ENCODE data around the gene TMEM132D. TPM values are rescaled to one million over a fixed set of nuclear protein-coding genes. Genes with fewer than 3 reads are reported as not detected.

Gene TMEM132D
- total RNA-seq, 1 donor from 2014 or later: 1.6 TPM

- Histone ChIP-seq H3K36me3 (ENCODE audit: control insufficient read depth in 3 of 3, insufficient read depth in 3 of 3, low read length in 3 of 3) (no peaks in the 10 kb centered on the region), H3K4me1 (ENCODE audit: control insufficient read depth in 3 of 3, insufficient read depth in 3 of 3, low read length in 3 of 3) (no peaks in the 10 kb centered on the region), H3K4me3 (ENCODE audit: low read length in 3 of 3) (no peak overlapping the region), H3K9ac (ENCODE audit: low read depth in 1 of 3, low read length in 3 of 3) (no peak overlapping the region), H3K27me3 (ENCODE audit: control insufficient read depth in 3 of 3, insufficient read depth in 3 of 3, low read length in 3 of 3) (no peaks in the 10 kb centered on the region), H3K27ac (ENCODE audit: low read depth, low read length) (no peak overlapping the region), H3K9me3 (ENCODE audit: control insufficient read depth in 3 of 3, low read length in 3 of 3) (peaks cover 0 to 2% (median 0%) of the 10 kb centered on the region in 3 donors)
Measured at GRCh38 chr12:129483111-129483893, 420.5 kb downstream of the TMEM132D start.

- H3K27me3 ChIP-seq (ENCODE audit: control insufficient read depth in 3 of 3, insufficient read depth in 3 of 3, low read length in 3 of 3): no peaks in the 10 kb centered on the region
- no peak overlapping the region for H3K27ac ChIP-seq (ENCODE audit: low read depth, low read length)
- H3K9ac ChIP-seq (ENCODE audit: low read depth in 1 of 3, low read length in 3 of 3): no peak overlapping the region
- peaks cover 0 to 2% (median 0%) of the 10 kb centered on the region in 3 donors for H3K9me3 ChIP-seq (ENCODE audit: control insufficient read depth in 3 of 3, low read length in 3 of 3)
- H3K4me1 ChIP-seq (ENCODE audit: control insufficient read depth in 3 of 3, insufficient read depth in 3 of 3, low read length in 3 of 3): no peaks in the 10 kb centered on the region
- H3K4me3 ChIP-seq (ENCODE audit: low read length in 3 of 3): no peak overlapping the region
- H3K36me3 ChIP-seq (ENCODE audit: control insufficient read depth in 3 of 3, insufficient read depth in 3 of 3, low read length in 3 of 3): no peaks in the 10 kb centered on the region
Measured at GRCh38 chr12:129481921-129482320, 421.9 kb downstream of the TMEM132D start.

DNA sequence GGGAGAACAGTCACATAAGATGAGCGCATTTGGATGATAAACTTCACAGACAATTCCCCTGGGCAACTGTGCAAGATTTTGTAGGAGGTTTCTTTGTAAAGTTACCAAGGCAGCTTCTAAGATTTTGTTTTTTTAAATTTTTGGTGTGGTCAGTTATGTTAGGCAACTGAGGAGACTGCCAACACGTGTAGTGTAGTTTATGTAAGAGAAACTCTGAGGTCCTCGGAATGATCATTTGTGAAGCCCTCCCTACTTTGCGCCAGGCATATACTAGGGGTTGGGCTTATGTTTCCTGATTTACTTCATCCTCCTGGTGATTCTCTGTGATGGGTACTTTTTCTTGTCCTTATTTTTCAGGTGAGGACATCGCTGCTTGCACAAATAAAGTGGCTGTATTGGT lies 433.6 kb downstream of the TMEM132D start:
- H3K4me3 ChIP-seq (ENCODE audit: low read length in 3 of 3): no peak overlapping the region

DNA sequence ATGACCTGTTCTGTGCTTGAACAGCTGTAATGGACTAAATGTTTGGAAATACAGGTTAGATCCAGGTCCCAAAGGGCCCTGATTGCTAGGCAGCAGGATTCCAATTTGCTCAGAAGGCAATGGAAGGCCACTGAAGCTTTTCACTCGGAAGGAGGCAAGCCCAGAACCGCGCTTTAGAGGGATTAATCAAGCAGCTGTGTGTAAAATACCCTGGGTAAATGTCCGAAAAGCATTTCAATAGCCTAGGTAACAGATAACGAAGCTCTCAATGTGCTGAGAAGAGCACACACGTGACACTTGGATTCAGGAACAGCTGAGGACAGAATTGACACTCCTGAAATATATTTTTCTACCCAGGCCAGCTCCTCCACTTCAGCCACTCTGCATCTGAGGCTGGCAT lies 436.1 kb downstream of the TMEM132D start:
- H3K9me3 ChIP-seq (ENCODE audit: control insufficient read depth in 3 of 3, low read length in 3 of 3): no peaks in the 10 kb centered on the region
- no peak overlapping the region for H3K9ac ChIP-seq (ENCODE audit: low read depth in 1 of 3, low read length in 3 of 3)
- no peak overlapping the region for H3K27ac ChIP-seq (ENCODE audit: low read depth, low read length)
- no peak overlapping the region for H3K4me3 ChIP-seq (ENCODE audit: low read length in 3 of 3)
- H3K4me1 ChIP-seq (ENCODE audit: control insufficient read depth in 3 of 3, insufficient read depth in 3 of 3, low read length in 3 of 3): no peaks in the 10 kb centered on the region
- H3K36me3 ChIP-seq (ENCODE audit: control insufficient read depth in 3 of 3, insufficient read depth in 3 of 3, low read length in 3 of 3): no peaks in the 10 kb centered on the region
- H3K27me3 ChIP-seq (ENCODE audit: control insufficient read depth in 3 of 3, insufficient read depth in 3 of 3, low read length in 3 of 3): no peaks in the 10 kb centered on the region

More for the DNA sequence above, 433.6 kb downstream of the TMEM132D start:
- H3K36me3 ChIP-seq (ENCODE audit: control insufficient read depth in 3 of 3, insufficient read depth in 3 of 3, low read length in 3 of 3): no peaks in the 10 kb centered on the region
- H3K27ac ChIP-seq (ENCODE audit: low read depth, low read length): no peak overlapping the region
- H3K4me1 ChIP-seq (ENCODE audit: control insufficient read depth in 3 of 3, insufficient read depth in 3 of 3, low read length in 3 of 3): no peaks in the 10 kb centered on the region
- no peak overlapping the region for H3K9ac ChIP-seq (ENCODE audit: low read depth in 1 of 3, low read length in 3 of 3)
- H3K9me3 ChIP-seq (ENCODE audit: control insufficient read depth in 3 of 3, low read length in 3 of 3): no peaks in the 10 kb centered on the region
- H3K27me3 ChIP-seq (ENCODE audit: control insufficient read depth in 3 of 3, insufficient read depth in 3 of 3, low read length in 3 of 3): no peaks in the 10 kb centered on the region

DNA sequence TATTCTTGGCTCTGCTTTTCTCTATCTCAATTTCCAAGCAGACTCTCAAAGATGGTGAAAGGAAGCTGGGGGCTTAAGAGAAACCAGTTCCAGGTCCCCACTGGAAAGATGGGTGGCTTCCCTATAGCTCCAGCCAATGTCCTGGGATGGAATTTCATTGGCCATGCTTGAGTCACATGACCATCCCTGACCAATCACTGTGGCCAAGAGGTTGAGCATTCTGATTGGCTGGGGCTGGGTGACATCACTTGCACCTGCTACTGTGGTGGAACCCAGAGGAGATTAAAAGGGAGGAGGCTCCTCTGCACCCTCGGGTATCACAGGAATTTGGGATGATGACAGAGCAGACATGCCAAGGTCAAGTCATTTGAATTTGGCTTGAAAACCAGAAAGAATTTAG lies 436.5 kb downstream of the TMEM132D start:
- Histone ChIP-seq H3K36me3 (ENCODE audit: control insufficient read depth in 3 of 3, insufficient read depth in 3 of 3, low read length in 3 of 3) (no peaks in the 10 kb centered on the region), H3K9ac (ENCODE audit: low read depth in 1 of 3, low read length in 3 of 3) (no peak overlapping the region), H3K9me3 (ENCODE audit: control insufficient read depth in 3 of 3, low read length in 3 of 3) (no peaks in the 10 kb centered on the region), H3K4me1 (ENCODE audit: control insufficient read depth in 3 of 3, insufficient read depth in 3 of 3, low read length in 3 of 3) (no peaks in the 10 kb centered on the region), H3K27me3 (ENCODE audit: control insufficient read depth in 3 of 3, insufficient read depth in 3 of 3, low read length in 3 of 3) (no peaks in the 10 kb centered on the region), H3K4me3 (ENCODE audit: low read length in 3 of 3) (no peak overlapping the region), H3K27ac (ENCODE audit: low read depth, low read length) (no peak overlapping the region)

DNA sequence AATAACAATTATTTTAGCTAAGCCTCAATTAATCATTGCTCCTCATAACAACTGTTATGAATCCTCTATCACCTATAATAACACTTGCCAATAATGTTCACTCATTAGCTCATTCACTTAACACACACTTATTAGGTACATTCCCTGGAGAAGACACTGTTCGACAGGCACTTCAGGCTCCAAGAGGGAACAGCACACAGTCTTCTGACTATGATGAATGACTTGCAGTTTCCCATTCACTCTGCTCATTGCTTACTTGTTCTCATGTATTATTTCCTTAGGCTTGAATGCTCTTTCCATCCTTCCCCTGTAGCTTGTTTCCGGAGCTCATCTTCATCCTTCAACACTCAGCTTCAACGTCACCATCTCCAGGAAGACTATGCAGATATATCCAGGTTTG lies 437.3 kb downstream of the TMEM132D start:
- H3K27me3 ChIP-seq (ENCODE audit: control insufficient read depth in 3 of 3, insufficient read depth in 3 of 3, low read length in 3 of 3): no peaks in the 10 kb centered on the region
- no peaks in the 10 kb centered on the region for H3K4me1 ChIP-seq (ENCODE audit: control insufficient read depth in 3 of 3, insufficient read depth in 3 of 3, low read length in 3 of 3)
- no peak overlapping the region for H3K9ac ChIP-seq (ENCODE audit: low read depth in 1 of 3, low read length in 3 of 3)
- H3K36me3 ChIP-seq (ENCODE audit: control insufficient read depth in 3 of 3, insufficient read depth in 3 of 3, low read length in 3 of 3): no peaks in the 10 kb centered on the region
- H3K9me3 ChIP-seq (ENCODE audit: control insufficient read depth in 3 of 3, low read length in 3 of 3): no peaks in the 10 kb centered on the region
- H3K4me3 ChIP-seq (ENCODE audit: low read length in 3 of 3): no peak overlapping the region
- H3K27ac ChIP-seq (ENCODE audit: low read depth, low read length): no peak overlapping the region

DNA sequence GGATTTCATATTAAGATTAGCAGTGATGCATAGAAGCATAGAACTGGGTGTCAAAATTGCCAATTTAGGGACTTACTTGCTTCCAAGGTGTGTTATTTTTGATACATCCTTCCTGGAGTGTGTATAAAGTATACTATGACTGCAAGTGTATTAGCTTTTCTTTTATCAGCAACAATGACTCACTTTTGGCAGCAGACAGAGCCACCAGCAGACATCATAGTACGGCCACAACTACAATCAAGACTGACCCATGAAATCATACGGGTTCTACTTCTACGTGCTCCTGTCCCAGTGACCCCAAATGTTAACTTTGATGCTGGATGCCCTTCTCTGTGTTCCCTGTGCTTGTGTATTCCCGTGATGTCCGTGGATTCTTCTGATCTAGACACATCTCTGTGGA lies 443.9 kb downstream of the TMEM132D start:
- Histone ChIP-seq H3K36me3 (ENCODE audit: control insufficient read depth in 3 of 3, insufficient read depth in 3 of 3, low read length in 3 of 3) (no peaks in the 10 kb centered on the region), H3K27me3 (ENCODE audit: control insufficient read depth in 3 of 3, insufficient read depth in 3 of 3, low read length in 3 of 3) (no peaks in the 10 kb centered on the region), H3K9ac (ENCODE audit: low read depth in 1 of 3, low read length in 3 of 3) (no peak overlapping the region), H3K27ac (ENCODE audit: low read depth, low read length) (no peak overlapping the region), H3K4me3 (ENCODE audit: low read length in 3 of 3) (no peak overlapping the region), H3K4me1 (ENCODE audit: control insufficient read depth in 3 of 3, insufficient read depth in 3 of 3, low read length in 3 of 3) (no peaks in the 10 kb centered on the region), H3K9me3 (ENCODE audit: control insufficient read depth in 3 of 3, low read length in 3 of 3) (no peaks in the 10 kb centered on the region)

- H3K4me1 ChIP-seq (ENCODE audit: control insufficient read depth in 3 of 3, insufficient read depth in 3 of 3, low read length in 3 of 3): no peaks in the 10 kb centered on the region
- no peaks in the 10 kb centered on the region for H3K27me3 ChIP-seq (ENCODE audit: control insufficient read depth in 3 of 3, insufficient read depth in 3 of 3, low read length in 3 of 3)
- H3K36me3 ChIP-seq (ENCODE audit: control insufficient read depth in 3 of 3, insufficient read depth in 3 of 3, low read length in 3 of 3): no peaks in the 10 kb centered on the region
Measured at GRCh38 chr12:129446696-129447095, 457.1 kb downstream of the TMEM132D start.

GRCh38 chr12:129440278-129440677 lies 463.5 kb downstream of the TMEM132D start:
- Histone ChIP-seq H3K9ac (ENCODE audit: low read depth in 1 of 3, low read length in 3 of 3) (no peak overlapping the region), H3K27me3 (ENCODE audit: control insufficient read depth in 3 of 3, insufficient read depth in 3 of 3, low read length in 3 of 3) (no peaks in the 10 kb centered on the region), H3K9me3 (ENCODE audit: control insufficient read depth in 3 of 3, low read length in 3 of 3) (no peaks in the 10 kb centered on the region), H3K27ac (ENCODE audit: low read depth, low read length) (no peak overlapping the region), H3K36me3 (ENCODE audit: control insufficient read depth in 3 of 3, insufficient read depth in 3 of 3, low read length in 3 of 3) (no peaks in the 10 kb centered on the region), H3K4me1 (ENCODE audit: control insufficient read depth in 3 of 3, insufficient read depth in 3 of 3, low read length in 3 of 3) (no peaks in the 10 kb centered on the region), H3K4me3 (ENCODE audit: low read length in 3 of 3) (no peak overlapping the region)

More at GRCh38 chr12:129446696-129447095, 457.1 kb downstream of the TMEM132D start:
- no peak overlapping the region for H3K9ac ChIP-seq (ENCODE audit: low read depth in 1 of 3, low read length in 3 of 3)
- no peak overlapping the region for H3K4me3 ChIP-seq (ENCODE audit: low read length in 3 of 3)
- H3K27ac ChIP-seq (ENCODE audit: low read depth, low read length): no peak overlapping the region
- no peaks in the 10 kb centered on the region for H3K9me3 ChIP-seq (ENCODE audit: control insufficient read depth in 3 of 3, low read length in 3 of 3)

DNA sequence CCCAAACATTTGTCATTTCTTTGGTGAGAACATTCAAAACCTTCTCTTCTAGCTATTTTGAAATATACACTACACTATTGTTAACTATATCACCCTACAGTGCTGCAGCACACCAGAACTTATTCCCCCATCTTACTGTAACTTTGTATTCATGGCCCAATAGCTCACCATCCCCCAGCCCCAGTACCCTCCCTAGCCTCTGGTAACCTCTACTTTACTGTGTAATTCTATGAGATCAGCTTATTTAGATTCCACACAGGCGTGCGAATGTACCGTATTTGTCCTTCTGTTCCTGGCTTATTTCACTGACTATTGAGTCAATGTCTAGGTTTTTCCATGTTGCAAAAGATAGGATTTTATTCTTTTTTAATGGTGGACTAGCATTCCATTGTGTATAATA lies 469.0 kb downstream of the TMEM132D start:
- Histone ChIP-seq H3K36me3 (ENCODE audit: control insufficient read depth in 3 of 3, insufficient read depth in 3 of 3, low read length in 3 of 3) (no peaks in the 10 kb centered on the region), H3K4me1 (ENCODE audit: control insufficient read depth in 3 of 3, insufficient read depth in 3 of 3, low read length in 3 of 3) (no peaks in the 10 kb centered on the region), H3K27me3 (ENCODE audit: control insufficient read depth in 3 of 3, insufficient read depth in 3 of 3, low read length in 3 of 3) (no peaks in the 10 kb centered on the region), H3K4me3 (ENCODE audit: low read length in 3 of 3) (no peak overlapping the region), H3K27ac (ENCODE audit: low read depth, low read length) (no peak overlapping the region), H3K9ac (ENCODE audit: low read depth in 1 of 3, low read length in 3 of 3) (no peak overlapping the region), H3K9me3 (ENCODE audit: control insufficient read depth in 3 of 3, low read length in 3 of 3) (peaks cover 0 to 3% (median 0%) of the 10 kb centered on the region in 3 donors)
